PFSK-1 (cell line): ENCODE measurements around the gene CCDC110.

Experiments
- FOXP2 ChIP-seq: optimal IDR thresholded peaks from 2 replicates; pipeline ENCODE3; 2011; ENCODE audit warnings: borderline replicate concordance, control low read depth, inconsistent platforms; ENCODE audit not compliant: insufficient read depth; ENCODE audit errors: extremely low read length, extremely low read depth
- POLR2AphosphoS5 ChIP-seq: IDR thresholded peaks from 2 replicates; pipeline ENCODE4 v1.6.1; 2012; ENCODE audit warnings: low read depth, mild to moderate bottlenecking, control low read depth, low read length, moderate library complexity
- REST ChIP-seq, 2 experiments: IDR thresholded peaks; 2 replicates each; pipeline versions ENCODE4 v1.6.1 to v1.8.0; 2011 to 2012; ENCODE audit warnings: low read depth in 2 of 2, low read length in 2 of 2, control low read depth in 1 of 2, inconsistent platforms in 1 of 2, mild to moderate bottlenecking in 1 of 2, moderate library complexity in 1 of 2; ENCODE audit not compliant: insufficient read depth in 1 of 2
- SIN3A ChIP-seq: IDR thresholded peaks from 2 replicates; pipeline ENCODE4 v1.6.1; 2012; ENCODE audit warnings: mild to moderate bottlenecking, low read length, moderate library complexity, borderline replicate concordance; ENCODE audit not compliant: insufficient read depth
- TAF1 ChIP-seq: IDR thresholded peaks from 2 replicates; pipeline ENCODE4 v1.6.1; 2012; ENCODE audit warnings: low read length, control low read depth, borderline replicate concordance; ENCODE audit not compliant: insufficient read depth

CCDC110 gene

GRCh38 chr4:185468999-185469398 lies 2.5 kb downstream of the CCDC110 start:
- TF ChIP-seq FOXP2 (no peak), POLR2AphosphoS5 (no peak), SIN3A (no peak), REST (IDR thresholded peaks at IDR 0.05; ENCODE audit: insufficient read depth in 1 of 2, low read depth in 2 of 2, low read length in 2 of 2) (no peak), TAF1 (no peak)

- TF ChIP-seq TAF1 (no peak), FOXP2 (no peak), POLR2AphosphoS5 (no peak), REST (IDR thresholded peaks at IDR 0.05; ENCODE audit: insufficient read depth in 1 of 2, low read depth in 2 of 2, low read length in 2 of 2) (no peak), SIN3A (no peak)
Observed at GRCh38 chr4:185467991-185468390, 3.5 kb downstream of the CCDC110 start.

- no peak for TF ChIP-seq REST (IDR thresholded peaks at IDR 0.05; ENCODE audit: insufficient read depth in 1 of 2, low read depth in 2 of 2, low read length in 2 of 2)
- no peak for TF ChIP-seq SIN3A
- TF ChIP-seq POLR2AphosphoS5: no peak
- no peak for TF ChIP-seq TAF1
- no peak for TF ChIP-seq FOXP2
Observed at GRCh38 chr4:185467101-185467500, 4.4 kb downstream of the CCDC110 start.

GRCh38 chr4:185465707-185466106 lies 5.8 kb downstream of the CCDC110 start:
- no peak for TF ChIP-seq REST (IDR thresholded peaks at IDR 0.05; ENCODE audit: insufficient read depth in 1 of 2, low read depth in 2 of 2, low read length in 2 of 2)

GRCh38 chr4:185464887-185465286 lies 6.6 kb downstream of the CCDC110 start:
- TF ChIP-seq SIN3A (no peak), REST (IDR thresholded peaks at IDR 0.05; ENCODE audit: insufficient read depth in 1 of 2, low read depth in 2 of 2, low read length in 2 of 2) (no peak), FOXP2 (no peak), TAF1 (no peak), POLR2AphosphoS5 (no peak)
